Fibroblast of lung (primary cell): Measurements from ENCODE around the gene ASTN1. TPM values are rescaled to one million over a fixed set of nuclear protein-coding genes. Genes with fewer than 3 reads are reported as not detected.

ENCODE experiments used
- DNase-seq, 2 donors: peaks; one replicate each; pipeline versions ENCODE4 v3.0.0 to v3.0.0-alpha.2; 2010; ENCODE audit warnings: low read depth in 2 of 2
- H2AFZ ChIP-seq: 2 replicates; pipeline ENCODE4 v1.5.1; 2012; ENCODE audit warnings: low read length, control low read depth, inconsistent platforms
- H3K27ac ChIP-seq: 2 replicates; pipeline ENCODE4 v1.5.1; 2011; ENCODE audit warnings: low read length, control low read depth; ENCODE audit not compliant: insufficient read depth
- H3K27me3 ChIP-seq: 2 replicates; pipeline ENCODE4 v1.5.1; 2011; ENCODE audit warnings: mild to moderate bottlenecking, low read length; ENCODE audit not compliant: control insufficient read depth, insufficient read depth
- H3K36me3 ChIP-seq: 2 replicates; pipeline ENCODE4 v1.5.1; 2011; ENCODE audit warnings: low read length; ENCODE audit not compliant: control insufficient read depth, insufficient read depth
- H3K4me1 ChIP-seq: 2 replicates; pipeline ENCODE4 v1.5.1; 2011; ENCODE audit warnings: low read length; ENCODE audit not compliant: control insufficient read depth, insufficient read depth; ENCODE audit errors: extremely low read depth
- H3K4me2 ChIP-seq: 2 replicates; pipeline ENCODE4 v1.5.1; 2011; ENCODE audit warnings: low read length, control low read depth; ENCODE audit not compliant: insufficient read depth; ENCODE audit errors: extremely low read depth
- H3K4me3 ChIP-seq, 4 experiments: fragments of 200-600 bp in 1 of 4; sonication (generic) in 1 of 4; replicated peaks in 1 of 4; 2 replicates each; pipeline ENCODE4 v1.5.1; 2011 to 2016; ENCODE audit warnings: low read length in 4 of 4, low read depth in 3 of 4, mild to moderate bottlenecking in 3 of 4, control low read depth in 2 of 4, inconsistent platforms in 1 of 4, mixed read lengths in 1 of 4; ENCODE audit not compliant: insufficient read depth in 1 of 4; ENCODE audit errors: control extremely low read depth in 1 of 4
- H3K79me2 ChIP-seq: 2 replicates; pipeline ENCODE4 v1.5.1; 2012; ENCODE audit warnings: mild to moderate bottlenecking, low read length, inconsistent platforms; ENCODE audit not compliant: control insufficient read depth, insufficient read depth
- H3K9ac ChIP-seq: 2 replicates; pipeline ENCODE4 v1.5.1; 2011; ENCODE audit warnings: mild to moderate bottlenecking, low read length, control low read depth; ENCODE audit not compliant: insufficient read depth
- H3K9me3 ChIP-seq: 2 replicates; pipeline ENCODE4 v1.5.1; 2012; ENCODE audit warnings: low read depth, low read length; ENCODE audit not compliant: control insufficient read depth, insufficient read depth
- H4K20me1 ChIP-seq: 2 replicates; pipeline ENCODE4 v1.5.1; 2011; ENCODE audit warnings: low read length; ENCODE audit not compliant: control insufficient read depth, insufficient read depth; ENCODE audit errors: extremely low read depth
- CTCF ChIP-seq, 2 donors: IDR thresholded peaks in 1 of 2; conservative IDR thresholded peaks in 1 of 2; 1 replicate in 1 of 2; 2 replicates in 1 of 2; pipeline ENCODE4 v1.5.1; 2011 to 2012; ENCODE audit warnings: low read length in 2 of 2, control low read depth in 1 of 2, inconsistent platforms in 1 of 2, low read depth in 1 of 2, mild to moderate bottlenecking in 1 of 2
- EZH2 ChIP-seq: IDR thresholded peaks from 2 replicates; pipeline ENCODE4 v1.5.1; 2012; ENCODE audit warnings: low read length, control low read depth, mild to moderate bottlenecking; ENCODE audit errors: missing control alignments
- polyA minus RNA-seq: library from RNA; depleted of rRNA, polyadenylated mRNA; stranded (reverse); fragments of >200 nt; gene quantifications from 2 replicates; pipeline ENCODE4 v1.2.3, GENCODE V29; 2011; ENCODE audit warnings: low replicate concordance
- polyA plus RNA-seq, 2 donors: library from polyadenylated mRNA; depleted of rRNA in 1 of 2; stranded (reverse) in 1 of 2; unstranded in 1 of 2; fragments of >200 nt; gene quantifications; 2 replicates each; pipeline ENCODE4 v1.2.1, GENCODE V29; 2011 to 2012; ENCODE audit warnings: missing spikeins in 1 of 2
- total RNA-seq: library from RNA; depleted of rRNA; stranded (reverse); fragments of >200 nt; gene quantifications from 2 replicates; pipeline ENCODE4 v1.2.1, GENCODE V29; 2014

ASTN1 gene
- under 0.01 and 0.17 TPM in 2 replicates for total RNA-seq
- polyA plus RNA-seq: 0.06 and 0.15 TPM in 2 replicates
- polyA plus RNA-seq (2012): 0.03 and 0.22 TPM in 2 replicates
- polyA minus RNA-seq: 0.51 and 0.56 TPM in 2 replicates

GRCh38 chr1:177164380-177165068, at the start of gene ASTN1:
ASTN1 (minus strand) TSS chr1:177164712; CDS start chr1:177164676, 36 bp downstream.
- Histone ChIP-seq H3K4me3 (peak within 1 kb of the TSS; percentile 11 to 49 (median 33)), H3K9ac (no peak within 1 kb of the TSS), H3K4me1 (no peaks in the 10 kb centered on the region), H3K27ac (no peak within 1 kb of the TSS), H3K36me3 (no peaks in the 10 kb centered on the region), H3K4me2 (peak within 1 kb of the TSS; percentile 75), H2AFZ (peak within 1 kb of the TSS; percentile 24), H3K79me2 (no peaks in the 10 kb centered on the region), H4K20me1 (no peaks in the 10 kb centered on the region), H3K9me3 (no peaks in the 10 kb centered on the region), H3K27me3 (peaks cover 31% of the 10 kb centered on the region)
- TF ChIP-seq EZH2 (no peak), CTCF (conservative IDR thresholded peaks at IDR 0.05 in 1 of 2, IDR thresholded peaks at IDR 0.05 in 1 of 2; ENCODE audit: low read depth in 1 of 2, low read length in 2 of 2) (no peak)
- DNase-seq: peak in 1 of 2 donors; percentile 11

- Histone ChIP-seq H3K4me2 (no peak overlapping the region), H2AFZ (no peak overlapping the region), H4K20me1 (no peaks in the 10 kb centered on the region), H3K36me3 (no peaks in the 10 kb centered on the region), H3K27ac (no peak overlapping the region), H3K79me2 (no peaks in the 10 kb centered on the region), H3K4me3 (no peak overlapping the region), H3K9ac (no peak overlapping the region), H3K27me3 (no peaks in the 10 kb centered on the region), H3K4me1 (peaks cover 14% of the 10 kb centered on the region), H3K9me3 (no peaks in the 10 kb centered on the region)
- TF ChIP-seq CTCF (conservative IDR thresholded peaks at IDR 0.05 in 1 of 2, IDR thresholded peaks at IDR 0.05 in 1 of 2; ENCODE audit: low read depth in 1 of 2, low read length in 2 of 2) (no peak), EZH2 (no peak)
- DNase-seq: peak in 1 of 2 donors; percentile 57
These were observed 46.7 kb upstream of the ASTN1 start for GRCh38 chr1:177211231-177211630.

GRCh38 chr1:177210071-177210470, 45.6 kb upstream of the ASTN1 start:
- no peak overlapping the region for H2AFZ ChIP-seq
- H3K36me3 ChIP-seq: no peaks in the 10 kb centered on the region
- no peaks in the 10 kb centered on the region for H3K9me3 ChIP-seq
- H3K4me1 ChIP-seq: peaks cover 14% of the 10 kb centered on the region
- no peaks in the 10 kb centered on the region for H3K27me3 ChIP-seq
- H4K20me1 ChIP-seq: no peaks in the 10 kb centered on the region
- H3K9ac ChIP-seq: no peak overlapping the region
- no peaks in the 10 kb centered on the region for H3K79me2 ChIP-seq
- DNase-seq: no peak
- H3K27ac ChIP-seq: no peak overlapping the region
- no peak overlapping the region for H3K4me3 ChIP-seq
- TF ChIP-seq EZH2: no peak
- no peak for TF ChIP-seq CTCF (conservative IDR thresholded peaks at IDR 0.05 in 1 of 2, IDR thresholded peaks at IDR 0.05 in 1 of 2; ENCODE audit: low read depth in 1 of 2, low read length in 2 of 2)
- H3K4me2 ChIP-seq: no peak overlapping the region
